HepG2 (cell line): Measurements from ENCODE around the gene PLA2G2A. TPM values are rescaled to one million over a fixed set of nuclear protein-coding genes. Genes with fewer than 3 reads are reported as not detected.

ENCODE experiments used
- EP300 ChIP-seq, 3 experiments: sonication (generic) in 1 of 3; formaldehyde crosslinking in 1 of 3; IDR thresholded peaks; 2 replicates each; pipeline versions ENCODE4 v1.5.1 to v1.6.1; 2011 to 2020; ENCODE audit warnings: low read depth in 2 of 3, low read length in 2 of 3, borderline replicate concordance in 1 of 3, improper control_type of control experiment in 1 of 3, mild to moderate bottlenecking in 1 of 3, missing genetic modification reagents in 1 of 3, moderate library complexity in 1 of 3
- FOSL2 ChIP-seq: sonication (generic); formaldehyde crosslinking; IDR thresholded peaks from 2 replicates; pipeline ENCODE4 v1.4.0; 2020; ENCODE audit warnings: missing genetic modification reagents
- MAZ ChIP-seq, 2 experiments: sonication (generic) in 1 of 2; formaldehyde crosslinking in 1 of 2; IDR thresholded peaks; 2 replicates each; pipeline versions ENCODE4 v1.5.0 to v1.6.1; 2012 to 2020; ENCODE audit warnings: low read depth in 2 of 2, mild to moderate bottlenecking in 2 of 2, borderline replicate concordance in 1 of 2, improper control_type of control experiment in 1 of 2, low read length in 1 of 2, missing genetic modification reagents in 1 of 2, moderate library complexity in 1 of 2
- PCBP2 ChIP-seq: fragments of 200-400 bp; formaldehyde crosslinking; optimal IDR thresholded peaks from 2 replicates; pipeline ENCODE3; 2018; ENCODE audit warnings: low read length, low read depth; ENCODE audit not compliant: poor library complexity, severe bottlenecking
- PPARG ChIP-seq: conservative IDR thresholded peaks from 2 replicates; pipeline ENCODE4 v1.6.1; 2016; ENCODE audit warnings: missing biosample characterization, missing genetic modification reagents
- ZBTB7A ChIP-seq: sonication (generic); formaldehyde crosslinking; IDR thresholded peaks from 2 replicates; pipeline ENCODE4 v1.8.0; 2022; ENCODE audit warnings: mild to moderate bottlenecking, missing genetic modification reagents
- ZEB1 ChIP-seq: IDR thresholded peaks from 2 replicates; pipeline ENCODE4 v1.6.1; 2012; ENCODE audit warnings: mild to moderate bottlenecking, low read depth, inconsistent platforms; ENCODE audit not compliant: insufficient replicate concordance
- ZNF563 ChIP-seq: sonication (generic); formaldehyde crosslinking; IDR thresholded peaks from 2 replicates; pipeline ENCODE4 v1.8.0; 2022; ENCODE audit warnings: mild to moderate bottlenecking, moderate library complexity, missing genetic modification reagents
- polyA plus RNA-seq, 8 experiments: library from polyadenylated mRNA; depleted of rRNA in 3 of 8; stranded (reverse) in 7 of 8; unstranded in 1 of 8; fragments of >200 nt; fragmentation: Illumina TruSeq in 4 of 8; extraction: Trizol in 4 of 8; gene quantifications; 2 replicates each; pipeline versions ENCODE4 v1.2.1 to v1.2.3, GENCODE V29; 2011 to 2016; ENCODE audit warnings: low read depth in 4 of 8, missing spikeins in 1 of 8, mixed read lengths in 1 of 8; ENCODE audit not compliant: insufficient read depth in 1 of 8
- total RNA-seq, 5 experiments: library from RNA; depleted of rRNA; stranded (reverse); fragments of >200 nt; fragmentation: Illumina TruSeq; extraction: Trizol; gene quantifications; 2 replicates each; pipeline ENCODE4 v1.2.3, GENCODE V29; 2016; ENCODE audit warnings: low read depth in 1 of 5
- TF ChIP-seq, protein P1 (sequence below): sonication (generic); formaldehyde crosslinking; IDR thresholded peaks from 2 replicates; pipeline ENCODE4 v1.8.0; 2022; ENCODE audit warnings: missing genetic modification reagents, mild to moderate bottlenecking, moderate library complexity, borderline replicate concordance
- TF ChIP-seq, protein P2 (sequence below), 2 experiments: sonication (generic) in 1 of 2; formaldehyde crosslinking in 1 of 2; IDR thresholded peaks; 2 replicates each; pipeline versions ENCODE4 v1.4.0 to v1.6.1; 2018 to 2020; ENCODE audit warnings: missing genetic modification reagents in 2 of 2, borderline replicate concordance in 1 of 2, low read depth in 1 of 2, mild to moderate bottlenecking in 1 of 2, missing biosample characterization in 1 of 2
- TF ChIP-seq, protein P3 (sequence below): sonication (generic); formaldehyde crosslinking; IDR thresholded peaks from 2 replicates; pipeline ENCODE4 v1.9.0; 2022; ENCODE audit warnings: missing genetic modification reagents, mild to moderate bottlenecking, borderline replicate concordance
- TF ChIP-seq, protein P4 (sequence below): sonication (generic); formaldehyde crosslinking; IDR thresholded peaks from 2 replicates; pipeline ENCODE4 v1.4.0; 2020; ENCODE audit warnings: missing genetic modification reagents, borderline replicate concordance
- TF ChIP-seq, protein P5 (sequence below): IDR thresholded peaks from 2 replicates; pipeline ENCODE4 v1.6.1; 2018; ENCODE audit warnings: missing genetic modification reagents, mild to moderate bottlenecking, missing compliant biosample characterization
- TF ChIP-seq, protein P6 (sequence below): sonication (generic); formaldehyde crosslinking; IDR thresholded peaks from 2 replicates; pipeline ENCODE4 v1.8.1; 2023; ENCODE audit warnings: missing genetic modification reagents, inconsistent platforms, borderline replicate concordance

The PLA2G2A gene
- total and polyA plus RNA-seq, 2 of the 13 experiments (the other 11 are each of a cell fraction or from before 2014, with no cell fraction given) = 0.35 to 30.3 TPM

DNA sequence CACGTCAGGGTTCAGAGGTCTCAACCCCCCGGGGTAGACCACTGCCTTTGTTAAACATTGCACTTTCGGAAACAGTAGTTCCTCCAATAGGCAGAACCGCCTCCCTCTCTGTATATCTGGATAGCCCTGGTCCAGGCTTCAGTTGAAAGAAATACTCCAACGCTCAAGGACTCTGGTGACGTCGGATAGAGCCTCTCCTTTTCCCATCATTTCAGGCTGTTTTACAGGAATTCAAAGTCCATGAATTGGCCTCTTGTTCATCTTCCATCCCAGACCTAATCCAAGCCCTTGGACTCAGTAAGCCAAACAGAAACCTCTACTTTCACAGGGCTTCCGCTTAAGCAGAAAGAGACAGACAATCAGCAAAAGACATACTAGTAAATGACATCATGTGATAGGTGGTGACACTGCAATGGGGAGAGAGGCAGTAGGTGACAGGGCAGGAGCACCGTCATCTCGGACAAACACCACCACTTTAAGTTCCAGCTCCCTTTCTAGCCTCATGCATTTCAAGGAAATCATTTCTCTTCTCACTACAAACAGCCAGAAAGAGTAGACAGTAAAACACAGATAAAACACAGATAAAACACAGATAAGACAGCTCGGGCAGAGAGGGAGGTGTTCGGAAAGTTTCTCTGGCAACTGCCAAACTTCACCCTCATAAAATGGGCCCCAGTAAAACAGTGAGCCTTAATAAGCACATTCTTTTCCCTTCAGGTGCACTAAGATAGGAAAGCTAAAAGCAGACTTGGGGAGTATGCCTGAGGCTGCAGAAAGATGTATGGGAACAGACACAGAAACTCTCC, 2.3 kb upstream of the PLA2G2A start (continued):
- TF ChIP-seq, protein P1, sequence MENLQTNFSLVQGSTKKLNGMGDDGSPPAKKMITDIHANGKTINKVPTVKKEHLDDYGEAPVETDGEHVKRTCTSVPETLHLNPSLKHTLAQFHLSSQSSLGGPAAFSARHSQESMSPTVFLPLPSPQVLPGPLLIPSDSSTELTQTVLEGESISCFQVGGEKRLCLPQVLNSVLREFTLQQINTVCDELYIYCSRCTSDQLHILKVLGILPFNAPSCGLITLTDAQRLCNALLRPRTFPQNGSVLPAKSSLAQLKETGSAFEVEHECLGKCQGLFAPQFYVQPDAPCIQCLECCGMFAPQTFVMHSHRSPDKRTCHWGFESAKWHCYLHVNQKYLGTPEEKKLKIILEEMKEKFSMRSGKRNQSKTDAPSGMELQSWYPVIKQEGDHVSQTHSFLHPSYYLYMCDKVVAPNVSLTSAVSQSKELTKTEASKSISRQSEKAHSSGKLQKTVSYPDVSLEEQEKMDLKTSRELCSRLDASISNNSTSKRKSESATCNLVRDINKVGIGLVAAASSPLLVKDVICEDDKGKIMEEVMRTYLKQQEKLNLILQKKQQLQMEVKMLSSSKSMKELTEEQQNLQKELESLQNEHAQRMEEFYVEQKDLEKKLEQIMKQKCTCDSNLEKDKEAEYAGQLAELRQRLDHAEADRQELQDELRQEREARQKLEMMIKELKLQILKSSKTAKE (CRISPR knock-in tag) = no peak; the same call in 1 of the 2 replicates
- TF ChIP-seq, protein P2, sequence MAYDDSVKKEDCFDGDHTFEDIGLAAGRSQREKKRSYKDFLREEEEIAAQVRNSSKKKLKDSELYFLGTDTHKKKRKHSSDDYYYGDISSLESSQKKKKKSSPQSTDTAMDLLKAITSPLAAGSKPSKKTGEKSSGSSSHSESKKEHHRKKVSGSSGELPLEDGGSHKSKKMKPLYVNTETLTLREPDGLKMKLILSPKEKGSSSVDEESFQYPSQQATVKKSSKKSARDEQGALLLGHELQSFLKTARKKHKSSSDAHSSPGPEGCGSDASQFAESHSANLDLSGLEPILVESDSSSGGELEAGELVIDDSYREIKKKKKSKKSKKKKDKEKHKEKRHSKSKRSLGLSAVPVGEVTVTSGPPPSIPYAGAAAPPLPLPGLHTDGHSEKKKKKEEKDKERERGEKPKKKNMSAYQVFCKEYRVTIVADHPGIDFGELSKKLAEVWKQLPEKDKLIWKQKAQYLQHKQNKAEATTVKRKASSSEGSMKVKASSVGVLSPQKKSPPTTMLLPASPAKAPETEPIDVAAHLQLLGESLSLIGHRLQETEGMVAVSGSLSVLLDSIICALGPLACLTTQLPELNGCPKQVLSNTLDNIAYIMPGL (CRISPR knock-in tag; IDR thresholded peaks at IDR 0.05; ENCODE audit: borderline replicate concordance in 1 of 2, low read depth in 1 of 2) = no peak
- TF ChIP-seq, protein P3, sequence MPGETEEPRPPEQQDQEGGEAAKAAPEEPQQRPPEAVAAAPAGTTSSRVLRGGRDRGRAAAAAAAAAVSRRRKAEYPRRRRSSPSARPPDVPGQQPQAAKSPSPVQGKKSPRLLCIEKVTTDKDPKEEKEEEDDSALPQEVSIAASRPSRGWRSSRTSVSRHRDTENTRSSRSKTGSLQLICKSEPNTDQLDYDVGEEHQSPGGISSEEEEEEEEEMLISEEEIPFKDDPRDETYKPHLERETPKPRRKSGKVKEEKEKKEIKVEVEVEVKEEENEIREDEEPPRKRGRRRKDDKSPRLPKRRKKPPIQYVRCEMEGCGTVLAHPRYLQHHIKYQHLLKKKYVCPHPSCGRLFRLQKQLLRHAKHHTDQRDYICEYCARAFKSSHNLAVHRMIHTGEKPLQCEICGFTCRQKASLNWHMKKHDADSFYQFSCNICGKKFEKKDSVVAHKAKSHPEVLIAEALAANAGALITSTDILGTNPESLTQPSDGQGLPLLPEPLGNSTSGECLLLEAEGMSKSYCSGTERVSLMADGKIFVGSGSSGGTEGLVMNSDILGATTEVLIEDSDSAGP (CRISPR knock-in tag) = no peak
- TF ChIP-seq FOSL2 (CRISPR knock-in tag) (peak; percentile 52), ZBTB7A (CRISPR knock-in tag) (no peak), PCBP2 (no peak), ZEB1 (no peak), ZNF563 (CRISPR knock-in tag) (no peak), MAZ (IDR thresholded peaks at IDR 0.05; ENCODE audit: borderline replicate concordance, low read depth, low read length) (no peak), MAZ (CRISPR knock-in tag; IDR thresholded peaks at IDR 0.05; ENCODE audit: low read depth) (no peak), PPARG (CRISPR knock-in tag) (peak; percentile 97), EP300 (IDR thresholded peaks at IDR 0.05; ENCODE audit: low read depth in 2 of 2, low read length in 2 of 2) (peak in 1 of 2 experiments; percentile 53; a peak in 2 of 4 replicates), EP300 (CRISPR knock-in tag; IDR thresholded peaks at IDR 0.05; ENCODE audit: borderline replicate concordance) (peak; percentile 77; the same call in 1 of the 2 replicates)
- TF ChIP-seq, protein P4, sequence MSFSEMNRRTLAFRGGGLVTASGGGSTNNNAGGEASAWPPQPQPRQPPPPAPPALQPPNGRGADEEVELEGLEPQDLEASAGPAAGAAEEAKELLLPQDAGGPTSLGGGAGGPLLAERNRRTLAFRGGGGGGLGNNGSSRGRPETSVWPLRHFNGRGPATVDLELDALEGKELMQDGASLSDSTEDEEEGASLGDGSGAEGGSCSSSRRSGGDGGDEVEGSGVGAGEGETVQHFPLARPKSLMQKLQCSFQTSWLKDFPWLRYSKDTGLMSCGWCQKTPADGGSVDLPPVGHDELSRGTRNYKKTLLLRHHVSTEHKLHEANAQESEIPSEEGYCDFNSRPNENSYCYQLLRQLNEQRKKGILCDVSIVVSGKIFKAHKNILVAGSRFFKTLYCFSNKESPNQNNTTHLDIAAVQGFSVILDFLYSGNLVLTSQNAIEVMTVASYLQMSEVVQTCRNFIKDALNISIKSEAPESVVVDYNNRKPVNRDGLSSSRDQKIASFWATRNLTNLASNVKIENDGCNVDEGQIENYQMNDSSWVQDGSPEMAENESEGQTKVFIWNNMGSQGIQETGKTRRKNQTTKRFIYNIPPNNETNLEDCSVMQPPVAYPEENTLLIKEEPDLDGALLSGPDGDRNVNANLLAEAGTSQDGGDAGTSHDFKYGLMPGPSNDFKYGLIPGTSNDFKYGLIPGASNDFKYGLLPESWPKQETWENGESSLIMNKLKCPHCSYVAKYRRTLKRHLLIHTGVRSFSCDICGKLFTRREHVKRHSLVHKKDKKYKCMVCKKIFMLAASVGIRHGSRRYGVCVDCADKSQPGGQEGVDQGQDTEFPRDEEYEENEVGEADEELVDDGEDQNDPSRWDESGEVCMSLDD = no peak
- TF ChIP-seq, protein P5, sequence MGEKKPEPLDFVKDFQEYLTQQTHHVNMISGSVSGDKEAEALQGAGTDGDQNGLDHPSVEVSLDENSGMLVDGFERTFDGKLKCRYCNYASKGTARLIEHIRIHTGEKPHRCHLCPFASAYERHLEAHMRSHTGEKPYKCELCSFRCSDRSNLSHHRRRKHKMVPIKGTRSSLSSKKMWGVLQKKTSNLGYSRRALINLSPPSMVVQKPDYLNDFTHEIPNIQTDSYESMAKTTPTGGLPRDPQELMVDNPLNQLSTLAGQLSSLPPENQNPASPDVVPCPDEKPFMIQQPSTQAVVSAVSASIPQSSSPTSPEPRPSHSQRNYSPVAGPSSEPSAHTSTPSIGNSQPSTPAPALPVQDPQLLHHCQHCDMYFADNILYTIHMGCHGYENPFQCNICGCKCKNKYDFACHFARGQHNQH (CRISPR knock-in tag) = peak; percentile 82
- TF ChIP-seq, protein P6, sequence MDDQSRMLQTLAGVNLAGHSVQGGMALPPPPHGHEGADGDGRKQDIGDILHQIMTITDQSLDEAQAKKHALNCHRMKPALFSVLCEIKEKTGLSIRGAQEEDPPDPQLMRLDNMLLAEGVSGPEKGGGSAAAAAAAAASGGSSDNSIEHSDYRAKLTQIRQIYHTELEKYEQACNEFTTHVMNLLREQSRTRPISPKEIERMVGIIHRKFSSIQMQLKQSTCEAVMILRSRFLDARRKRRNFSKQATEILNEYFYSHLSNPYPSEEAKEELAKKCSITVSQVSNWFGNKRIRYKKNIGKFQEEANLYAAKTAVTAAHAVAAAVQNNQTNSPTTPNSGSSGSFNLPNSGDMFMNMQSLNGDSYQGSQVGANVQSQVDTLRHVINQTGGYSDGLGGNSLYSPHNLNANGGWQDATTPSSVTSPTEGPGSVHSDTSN = no peak
